ENCODE data around the gene GRK5.

GRK5 gene

DNA sequence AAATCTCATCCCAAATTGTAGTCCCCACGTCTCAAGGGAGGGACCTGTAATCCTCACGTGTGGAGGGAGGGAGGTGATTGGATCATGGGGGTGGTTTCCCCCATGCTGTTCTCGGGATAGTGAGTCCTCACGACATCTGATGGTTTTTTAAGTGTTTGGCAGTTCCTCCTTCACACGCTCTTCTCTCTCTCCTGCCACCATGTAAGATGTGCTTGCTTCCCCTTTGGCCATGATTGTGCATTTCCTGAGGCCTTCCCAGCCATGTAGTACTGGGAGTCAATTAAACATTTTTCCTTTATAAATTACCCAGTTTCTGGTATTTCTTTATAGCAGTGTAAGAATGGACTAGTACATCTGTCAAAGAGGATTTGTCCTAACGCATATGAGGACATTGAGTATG, 275.6 kb downstream of the GRK5 start:
- H3K27ac ChIP-seq (ENCODE audit: low read depth, low read length), result no peak overlapping the region
- H3K27me3 ChIP-seq (ENCODE audit: control insufficient read depth, insufficient read depth, low read length), result no peaks in the 10 kb centered on the region
- H3K4me3 ChIP-seq (ENCODE audit: low read length), result no peak overlapping the region
- H3K9ac ChIP-seq (ENCODE audit: low read length), result no peak overlapping the region
- no peaks in the 10 kb centered on the region for H3K36me3 ChIP-seq (ENCODE audit: control insufficient read depth, insufficient read depth, low read length)
- H3K4me1 ChIP-seq (ENCODE audit: control insufficient read depth, insufficient read depth, low read length), result peaks cover 9% of the 10 kb centered on the region

DNA sequence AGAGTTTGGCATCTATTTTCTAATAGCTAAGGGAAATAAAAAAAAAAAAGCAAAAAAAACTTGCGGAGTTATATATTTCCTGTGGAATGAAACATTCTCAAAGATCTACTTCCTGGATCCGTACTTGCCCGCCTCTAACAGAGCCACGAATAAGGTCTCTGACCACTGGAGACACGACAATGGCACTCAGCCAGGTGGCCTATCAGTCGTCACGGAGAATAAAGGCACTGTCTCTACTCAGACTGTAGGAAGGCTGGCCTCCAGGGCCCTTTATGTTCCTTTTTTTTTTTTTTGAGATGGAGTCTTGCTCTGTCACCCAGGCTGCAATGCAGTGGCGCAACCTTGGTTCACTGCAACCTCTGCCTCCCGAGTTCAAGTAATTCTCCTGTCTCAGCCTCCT, 276.5 kb downstream of the GRK5 start:
- no peak overlapping the region for H3K27ac ChIP-seq (ENCODE audit: low read depth, low read length)
- H3K27me3 ChIP-seq (ENCODE audit: control insufficient read depth, insufficient read depth, low read length), result no peaks in the 10 kb centered on the region
- H3K36me3 ChIP-seq (ENCODE audit: control insufficient read depth, insufficient read depth, low read length), result no peaks in the 10 kb centered on the region
- no peak overlapping the region for H3K9ac ChIP-seq (ENCODE audit: low read length)
- H3K4me3 ChIP-seq (ENCODE audit: low read length), result no peak overlapping the region
- H3K4me1 ChIP-seq (ENCODE audit: control insufficient read depth, insufficient read depth, low read length), result peaks cover 7% of the 10 kb centered on the region

DNA sequence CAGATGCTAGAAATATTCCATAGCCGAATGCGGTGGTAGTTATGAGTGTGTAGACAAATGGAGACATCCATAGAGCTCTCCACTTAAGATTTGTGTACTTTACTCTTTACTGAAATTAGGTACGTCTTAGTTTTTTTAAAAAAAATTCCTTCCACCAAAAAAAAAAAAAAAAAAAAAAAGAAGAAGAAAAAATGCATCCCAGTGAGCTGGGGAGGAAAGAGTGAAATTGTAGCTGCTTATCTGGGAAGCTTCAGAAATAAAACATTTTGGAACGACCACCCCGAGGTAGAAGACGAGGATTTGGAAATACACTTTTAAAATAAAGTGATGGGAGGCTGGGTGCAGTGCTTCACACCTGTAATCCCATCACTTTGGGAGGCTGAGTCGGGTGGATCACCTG, 281.3 kb downstream of the GRK5 start:
- Histone ChIP-seq H3K4me1 (ENCODE audit: control insufficient read depth, insufficient read depth, low read length) (no peaks in the 10 kb centered on the region), H3K27ac (ENCODE audit: low read depth, low read length) (no peak overlapping the region)

DNA sequence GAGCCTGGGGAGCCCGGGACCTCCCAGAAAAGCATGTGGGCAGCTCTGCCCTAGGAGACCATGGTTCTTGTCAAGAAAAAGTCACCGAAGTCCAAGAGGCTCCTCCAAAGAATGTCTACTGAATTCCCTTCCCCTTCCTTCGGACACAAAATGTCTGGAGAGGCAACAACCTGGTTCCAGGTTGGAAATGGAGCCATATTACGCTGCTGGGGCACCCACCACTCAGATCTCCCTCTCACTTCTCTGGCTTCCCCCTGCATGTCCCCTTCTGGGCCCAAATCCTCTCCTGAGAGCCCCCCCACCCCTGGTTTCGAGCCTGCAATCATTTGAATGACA, 282.6 kb downstream of the GRK5 start:
- Histone ChIP-seq H3K4me1 (ENCODE audit: control insufficient read depth, insufficient read depth, low read length) (peaks cover 12% of the 10 kb centered on the region), H3K36me3 (ENCODE audit: control insufficient read depth, insufficient read depth, low read length) (no peaks in the 10 kb centered on the region), H3K4me3 (ENCODE audit: low read length) (no peak overlapping the region), H3K27ac (ENCODE audit: low read depth, low read length) (no peak overlapping the region), H3K27me3 (ENCODE audit: control insufficient read depth, insufficient read depth, low read length) (no peaks in the 10 kb centered on the region), H3K9ac (ENCODE audit: low read length) (no peak overlapping the region)

More for the DNA sequence above, 281.3 kb downstream of the GRK5 start:
- Histone ChIP-seq H3K36me3 (ENCODE audit: control insufficient read depth, insufficient read depth, low read length) (no peaks in the 10 kb centered on the region), H3K27me3 (ENCODE audit: control insufficient read depth, insufficient read depth, low read length) (no peaks in the 10 kb centered on the region), H3K9ac (ENCODE audit: low read length) (no peak overlapping the region), H3K4me3 (ENCODE audit: low read length) (no peak overlapping the region)

DNA sequence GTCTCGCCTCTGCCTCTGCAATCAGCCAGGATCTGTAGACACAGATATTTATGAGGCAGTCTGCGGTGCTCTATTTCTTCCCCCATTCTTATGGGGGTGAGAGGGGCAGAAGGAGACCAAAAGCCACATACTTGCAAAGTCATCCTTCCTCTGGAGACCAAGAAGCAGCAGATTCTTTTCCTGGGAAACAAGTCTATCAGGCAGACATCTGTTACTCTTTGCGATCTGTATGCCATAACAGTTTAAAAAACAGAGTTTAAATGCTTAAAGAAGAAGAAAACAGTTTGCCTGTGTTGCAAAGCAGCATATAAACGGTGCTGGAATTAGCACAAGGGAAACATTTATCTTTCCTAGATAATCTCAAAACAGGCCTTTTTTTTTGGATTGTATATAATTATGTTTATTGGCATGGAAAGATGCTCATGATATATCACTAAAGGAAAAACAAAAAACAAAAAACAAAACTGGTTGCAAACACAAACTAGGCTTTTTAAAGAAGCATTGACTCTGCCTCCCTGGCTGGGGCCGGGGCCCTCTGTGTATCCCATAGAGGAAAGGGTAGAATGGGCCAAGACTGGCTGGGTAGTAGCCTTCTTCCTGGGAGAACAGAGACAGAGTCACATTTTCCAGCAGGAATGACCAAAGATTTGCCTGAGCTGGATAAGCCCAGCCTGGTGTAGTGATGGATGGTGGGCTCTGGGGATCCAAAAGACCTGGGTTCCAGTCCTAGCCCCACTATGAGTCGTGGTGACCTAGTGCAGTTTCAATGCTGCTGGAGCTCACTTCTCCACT, 284.8 kb downstream of the GRK5 start:
- H3K9ac ChIP-seq (ENCODE audit: low read length), result no peak overlapping the region
- no peaks in the 10 kb centered on the region for H3K36me3 ChIP-seq (ENCODE audit: control insufficient read depth, insufficient read depth, low read length)
- H3K4me3 ChIP-seq (ENCODE audit: low read length), result no peak overlapping the region
- H3K4me1 ChIP-seq (ENCODE audit: control insufficient read depth, insufficient read depth, low read length), result peaks cover 14% of the 10 kb centered on the region
- H3K27me3 ChIP-seq (ENCODE audit: control insufficient read depth, insufficient read depth, low read length), result no peaks in the 10 kb centered on the region
- H3K27ac ChIP-seq (ENCODE audit: low read depth, low read length), result no peak overlapping the region

DNA sequence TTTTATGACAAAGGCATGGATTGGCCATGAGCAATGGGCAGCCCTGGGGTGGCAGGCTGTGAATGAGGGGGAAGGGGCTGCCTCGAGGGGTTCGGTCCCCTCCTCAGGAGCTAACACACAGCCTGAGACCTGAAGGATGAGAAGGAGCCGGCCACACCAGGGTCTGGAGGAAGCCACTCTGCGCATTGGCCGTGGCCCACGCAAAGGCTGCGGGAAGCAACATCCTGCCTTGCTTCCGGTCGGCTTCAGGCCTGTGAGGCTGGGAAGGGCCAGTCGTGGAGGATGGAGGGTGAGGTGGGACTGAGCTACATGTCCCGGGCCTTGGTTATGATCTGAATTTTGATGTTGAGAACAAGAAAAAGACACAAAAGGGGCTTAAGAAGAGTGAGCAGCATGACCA, 285.8 kb downstream of the GRK5 start:
- peaks cover 14% of the 10 kb centered on the region for H3K4me1 ChIP-seq (ENCODE audit: control insufficient read depth, insufficient read depth, low read length)
- no peaks in the 10 kb centered on the region for H3K36me3 ChIP-seq (ENCODE audit: control insufficient read depth, insufficient read depth, low read length)
- no peak overlapping the region for H3K9ac ChIP-seq (ENCODE audit: low read length)
- H3K27me3 ChIP-seq (ENCODE audit: control insufficient read depth, insufficient read depth, low read length), result no peaks in the 10 kb centered on the region
- no peak overlapping the region for H3K4me3 ChIP-seq (ENCODE audit: low read length)
- no peak overlapping the region for H3K27ac ChIP-seq (ENCODE audit: low read depth, low read length)

DNA sequence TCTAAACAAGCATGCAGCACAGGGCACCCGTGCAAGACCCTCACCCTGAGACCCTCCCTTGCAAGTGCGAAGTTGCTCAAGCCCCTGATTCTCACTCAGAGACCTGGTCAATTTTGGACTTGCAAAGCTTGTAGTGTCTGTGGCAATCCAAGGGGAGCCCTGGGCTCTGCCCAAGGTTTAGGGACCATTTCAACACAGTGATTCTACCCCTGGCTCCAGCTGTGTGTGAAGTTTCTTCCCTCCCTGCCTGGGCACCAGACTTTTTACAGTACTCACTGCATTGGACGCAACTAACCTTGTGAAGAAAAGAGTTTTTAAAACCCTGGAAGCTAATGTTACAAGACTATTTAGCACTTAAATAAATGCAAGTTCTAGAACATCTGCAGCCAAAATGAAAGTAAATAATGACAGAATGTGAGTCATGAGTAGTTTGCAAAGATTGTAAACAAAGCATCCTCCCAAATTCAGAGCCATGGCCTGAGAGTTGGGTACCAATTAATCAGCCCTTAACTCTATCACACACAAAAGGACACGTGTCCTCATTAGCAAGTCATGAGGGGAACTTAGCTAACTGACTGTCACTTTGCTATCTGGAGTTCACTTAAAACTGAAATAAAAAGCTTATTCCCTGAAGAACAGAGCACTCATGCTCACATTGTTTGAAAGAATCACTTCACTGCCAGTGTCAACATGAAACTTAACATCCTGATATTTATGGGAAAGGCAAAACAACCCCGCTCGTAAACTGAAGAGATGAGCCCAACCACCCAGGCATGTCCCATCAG, 287.1 kb downstream of the GRK5 start:
- Histone ChIP-seq H3K36me3 (ENCODE audit: control insufficient read depth, insufficient read depth, low read length) (peaks cover 4% of the 10 kb centered on the region), H3K4me3 (ENCODE audit: low read length) (no peak overlapping the region), H3K4me1 (ENCODE audit: control insufficient read depth, insufficient read depth, low read length) (peaks cover 14% of the 10 kb centered on the region), H3K27me3 (ENCODE audit: control insufficient read depth, insufficient read depth, low read length) (no peaks in the 10 kb centered on the region), H3K27ac (ENCODE audit: low read depth, low read length) (peak overlapping the region; percentile 16), H3K9ac (ENCODE audit: low read length) (no peak overlapping the region)

DNA sequence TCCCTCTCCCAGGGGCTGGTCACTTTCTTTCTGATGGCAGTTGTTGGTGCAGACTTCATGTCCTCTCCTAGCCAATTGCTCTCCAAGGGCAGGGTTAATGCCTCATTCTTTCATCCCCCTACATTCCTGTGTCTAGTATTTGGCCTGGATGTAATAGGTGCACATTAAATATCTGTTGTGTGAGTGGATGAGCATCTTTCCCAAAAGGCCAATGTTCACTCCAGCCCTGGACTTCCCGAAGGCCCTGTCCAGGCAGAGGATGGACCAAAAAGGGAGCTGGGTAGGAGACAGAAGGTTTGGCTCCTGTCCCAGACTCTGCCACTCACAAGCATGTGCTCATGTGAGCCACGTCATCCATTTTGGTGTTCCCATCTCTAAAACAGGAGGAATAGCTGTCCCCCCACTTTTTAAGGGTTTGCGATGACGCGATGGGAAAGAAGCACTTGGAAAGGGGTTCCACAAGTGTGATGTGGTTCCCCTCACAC, 287.7 kb downstream of the GRK5 start:
- Histone ChIP-seq H3K4me1 (ENCODE audit: control insufficient read depth, insufficient read depth, low read length) (peaks cover 14% of the 10 kb centered on the region), H3K27me3 (ENCODE audit: control insufficient read depth, insufficient read depth, low read length) (no peaks in the 10 kb centered on the region), H3K36me3 (ENCODE audit: control insufficient read depth, insufficient read depth, low read length) (peaks cover 4% of the 10 kb centered on the region), H3K27ac (ENCODE audit: low read depth, low read length) (peak overlapping the region; percentile 16), H3K9ac (ENCODE audit: low read length) (no peak overlapping the region), H3K4me3 (ENCODE audit: low read length) (no peak overlapping the region)

DNA sequence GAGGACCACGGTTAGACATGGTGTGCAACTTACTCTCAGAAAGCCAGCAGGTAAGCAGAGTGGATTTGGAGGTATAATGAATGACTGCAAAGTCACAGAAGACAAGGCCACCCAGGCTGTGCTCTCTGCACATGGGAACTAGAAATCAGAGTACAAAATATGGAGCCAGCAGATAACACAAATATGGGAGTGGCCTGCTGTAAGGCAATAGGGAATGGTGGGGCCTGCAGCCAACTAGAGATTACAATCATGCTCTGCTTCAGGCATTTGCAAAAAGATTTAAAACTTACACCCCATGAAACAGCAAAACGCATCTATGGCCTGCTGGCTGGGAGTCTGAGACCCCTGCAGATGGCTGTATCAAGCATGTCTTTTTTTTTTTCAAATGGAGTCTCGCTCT, 288.2 kb downstream of the GRK5 start:
- no peak overlapping the region for H3K27ac ChIP-seq (ENCODE audit: low read depth, low read length)

DNA sequence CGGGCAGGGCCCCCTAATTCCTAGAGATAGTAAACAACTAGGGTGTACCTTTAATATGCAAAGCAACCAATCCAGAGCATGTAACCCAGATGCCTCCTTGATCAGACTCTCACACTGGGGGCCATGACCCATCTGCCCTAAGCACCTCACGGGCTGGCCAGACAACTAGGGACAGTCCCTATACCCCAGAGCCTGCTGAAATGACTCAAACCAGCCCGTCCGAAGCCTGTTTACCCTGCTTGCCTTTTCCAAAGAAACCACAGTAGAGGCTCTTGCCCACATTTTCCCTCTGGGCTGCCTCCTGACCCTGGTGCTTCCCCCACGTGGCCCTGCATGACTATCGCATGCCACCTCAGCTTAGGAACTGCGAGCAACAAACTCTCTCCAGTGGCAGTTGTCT, 288.9 kb downstream of the GRK5 start:
- Histone ChIP-seq H3K27me3 (ENCODE audit: control insufficient read depth, insufficient read depth, low read length) (no peaks in the 10 kb centered on the region), H3K36me3 (ENCODE audit: control insufficient read depth, insufficient read depth, low read length) (peaks cover 4% of the 10 kb centered on the region), H3K4me3 (ENCODE audit: low read length) (no peak overlapping the region), H3K4me1 (ENCODE audit: control insufficient read depth, insufficient read depth, low read length) (peaks cover 14% of the 10 kb centered on the region), H3K9ac (ENCODE audit: low read length) (no peak overlapping the region), H3K27ac (ENCODE audit: low read depth, low read length) (no peak overlapping the region)

More for the DNA sequence above, 288.2 kb downstream of the GRK5 start:
- Histone ChIP-seq H3K9ac (ENCODE audit: low read length) (no peak overlapping the region), H3K4me3 (ENCODE audit: low read length) (no peak overlapping the region), H3K36me3 (ENCODE audit: control insufficient read depth, insufficient read depth, low read length) (peaks cover 4% of the 10 kb centered on the region), H3K27me3 (ENCODE audit: control insufficient read depth, insufficient read depth, low read length) (no peaks in the 10 kb centered on the region), H3K4me1 (ENCODE audit: control insufficient read depth, insufficient read depth, low read length) (peaks cover 14% of the 10 kb centered on the region)

DNA sequence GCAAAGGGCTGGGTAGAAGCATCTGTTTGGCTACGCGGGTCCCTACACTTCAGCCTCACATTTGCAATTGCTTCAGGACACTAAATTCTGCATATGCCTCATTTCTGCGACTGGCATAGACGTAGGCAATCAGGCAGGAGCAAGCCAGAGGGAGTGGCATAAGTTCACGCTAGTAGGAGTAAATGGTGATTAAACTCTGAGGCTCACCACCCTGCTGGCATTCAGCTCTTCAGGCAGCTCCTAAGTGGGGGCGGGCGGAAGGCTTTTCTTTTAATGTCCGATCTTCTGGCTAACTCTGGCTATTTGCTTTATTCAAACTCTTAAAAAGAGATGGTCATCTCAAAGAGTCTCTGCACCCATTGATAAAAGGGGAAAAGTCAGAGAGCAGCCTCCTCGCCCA, 289.9 kb downstream of the GRK5 start:
- Histone ChIP-seq H3K27ac (ENCODE audit: low read depth, low read length) (no peak overlapping the region), H3K4me3 (ENCODE audit: low read length) (no peak overlapping the region), H3K4me1 (ENCODE audit: control insufficient read depth, insufficient read depth, low read length) (peaks cover 14% of the 10 kb centered on the region), H3K27me3 (ENCODE audit: control insufficient read depth, insufficient read depth, low read length) (no peaks in the 10 kb centered on the region), H3K36me3 (ENCODE audit: control insufficient read depth, insufficient read depth, low read length) (peaks cover 4% of the 10 kb centered on the region), H3K9ac (ENCODE audit: low read length) (no peak overlapping the region)

DNA sequence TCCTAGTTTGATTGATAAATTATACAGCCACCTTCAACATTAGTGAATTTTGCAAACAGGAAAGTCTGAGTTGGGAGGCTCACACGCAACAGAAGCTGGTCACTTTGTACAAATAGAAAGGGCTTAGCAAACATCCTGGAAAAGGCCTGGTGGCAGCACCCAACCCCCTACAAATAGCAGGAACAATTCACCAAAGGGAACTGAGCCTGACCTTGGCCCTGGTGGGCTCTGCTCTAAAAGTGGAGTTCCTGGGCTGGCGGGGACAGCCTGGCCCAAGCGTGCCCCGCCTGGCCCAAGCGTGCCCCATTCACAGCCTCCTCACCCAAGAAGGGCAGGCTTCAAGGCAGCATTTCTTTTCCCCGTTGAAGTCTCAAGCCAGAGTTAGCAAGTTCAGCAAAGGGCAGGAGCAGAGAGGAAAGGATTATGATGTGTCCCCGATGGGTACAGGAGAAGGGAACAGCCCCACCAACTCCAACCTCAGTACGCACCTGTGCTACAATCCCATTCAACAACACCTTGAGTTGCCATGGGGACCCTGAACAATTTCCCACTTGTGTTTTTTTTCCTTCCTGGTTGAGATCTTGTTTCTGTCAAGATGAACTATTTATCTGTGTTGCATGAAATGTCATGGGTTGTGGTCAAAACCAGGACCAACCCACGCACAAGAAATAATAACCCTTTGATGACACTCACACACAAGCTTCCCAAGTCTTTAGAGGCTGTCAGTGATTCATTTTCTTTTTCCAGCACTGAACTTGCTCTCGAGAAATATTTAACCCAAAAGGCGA, 291.7 kb downstream of the GRK5 start:
- H3K27ac ChIP-seq (ENCODE audit: low read depth, low read length), result no peak overlapping the region
- peaks cover 11% of the 10 kb centered on the region for H3K4me1 ChIP-seq (ENCODE audit: control insufficient read depth, insufficient read depth, low read length)
- H3K36me3 ChIP-seq (ENCODE audit: control insufficient read depth, insufficient read depth, low read length), result peaks cover 4% of the 10 kb centered on the region
- H3K4me3 ChIP-seq (ENCODE audit: low read length), result no peak overlapping the region
- no peak overlapping the region for H3K9ac ChIP-seq (ENCODE audit: low read length)
- H3K27me3 ChIP-seq (ENCODE audit: control insufficient read depth, insufficient read depth, low read length), result no peaks in the 10 kb centered on the region
